ENCODE results near the gene RPL37.

Gene RPL37

DNA sequence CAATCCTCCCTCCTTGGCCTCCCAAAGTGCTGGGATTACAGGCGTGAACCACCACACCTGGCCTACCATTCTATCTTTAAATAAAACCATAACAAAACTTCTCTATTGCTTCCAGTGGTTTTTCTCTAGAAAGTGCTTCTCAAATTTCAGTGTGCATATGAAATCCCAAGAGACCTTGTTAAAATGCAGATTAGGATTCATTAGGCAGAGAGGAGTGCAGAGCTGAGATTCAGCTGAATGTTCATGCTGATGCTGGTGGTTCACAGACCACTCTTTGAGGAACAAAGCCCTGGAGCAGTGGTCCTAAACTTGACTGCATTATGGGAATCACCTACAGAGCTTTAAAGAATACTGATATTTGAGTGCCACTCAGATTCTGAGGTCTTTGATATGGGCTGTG is 34.4 kb upstream of the RPL37 start:
- no peak for TF ChIP-seq CTCF (IDR thresholded peaks at IDR 0.05)

GRCh38 chr5:40866844-40867243 is 31.8 kb upstream of the RPL37 start:
- no peak for TF ChIP-seq CTCF (IDR thresholded peaks at IDR 0.05)

DNA sequence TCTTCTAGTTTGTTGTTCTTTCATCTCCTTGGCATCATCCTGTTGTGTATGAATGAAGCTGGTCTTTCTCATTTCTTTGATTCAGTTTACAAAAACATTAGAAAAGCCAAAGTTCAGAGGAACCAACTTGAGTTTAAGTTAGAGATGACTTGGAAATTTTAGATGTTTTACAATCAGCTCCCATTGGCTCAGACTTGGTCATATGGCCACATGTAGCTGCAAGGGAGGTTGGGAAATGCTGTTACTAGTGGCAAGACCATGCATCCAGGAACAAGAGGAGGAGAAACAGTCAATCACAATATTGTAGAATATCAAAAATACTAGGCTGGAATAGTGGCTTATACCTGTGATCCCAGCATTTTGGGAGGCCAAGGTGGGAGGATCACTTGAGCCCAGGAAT is 25.7 kb upstream of the RPL37 start:
- no peak for TF ChIP-seq CTCF (IDR thresholded peaks at IDR 0.05)

GRCh38 chr5:40853632-40854192 is 18.7 kb upstream of the RPL37 start:
- no peak for TF ChIP-seq CTCF (IDR thresholded peaks at IDR 0.05)

DNA sequence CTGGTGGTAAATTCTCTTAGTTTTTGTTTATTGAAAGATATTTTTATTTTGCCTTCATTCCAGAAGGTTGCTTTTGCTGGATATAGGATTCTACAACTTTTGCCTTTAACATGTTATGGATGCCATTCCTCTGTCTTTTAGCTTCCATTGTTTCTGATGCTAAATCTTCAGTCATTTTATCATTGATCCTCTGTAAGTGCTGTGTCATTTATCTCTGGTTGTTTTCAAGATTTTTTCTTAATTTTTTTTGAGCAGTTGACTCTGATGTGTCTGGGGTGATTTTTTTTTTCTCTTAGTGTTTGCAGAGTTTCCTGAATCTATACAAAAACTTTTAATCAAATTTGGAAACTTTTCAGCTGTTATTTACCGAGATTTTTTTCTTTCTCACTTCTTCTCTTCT is 12.5 kb upstream of the RPL37 start:
- no peak for TF ChIP-seq CTCF (IDR thresholded peaks at IDR 0.05)

GRCh38 chr5:40846371-40846770 is 11.3 kb upstream of the RPL37 start:
- TF ChIP-seq CTCF (IDR thresholded peaks at IDR 0.05) = no peak

GRCh38 chr5:40844565-40844964 is 9.5 kb upstream of the RPL37 start:
- no peak for TF ChIP-seq CTCF (IDR thresholded peaks at IDR 0.05)

DNA sequence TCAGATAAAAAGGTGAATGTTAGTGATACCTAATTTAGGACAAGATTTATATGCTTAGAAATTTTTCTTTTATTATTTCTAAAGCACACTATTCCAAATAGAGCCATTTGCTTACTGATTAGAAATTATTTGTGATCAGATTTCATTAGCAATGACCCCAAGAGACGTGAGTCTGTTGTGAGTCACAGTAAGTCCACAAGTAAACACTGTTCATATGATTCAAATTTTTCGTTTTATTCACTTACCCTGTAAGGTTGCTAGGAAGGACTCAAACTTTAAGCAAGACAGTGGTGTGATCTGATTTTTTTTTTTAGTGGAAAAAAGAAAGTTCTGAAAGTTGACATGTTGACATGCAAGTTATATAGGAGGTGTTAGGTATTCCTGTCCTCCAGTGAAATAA is 7.3 kb upstream of the RPL37 start:
- TF ChIP-seq CTCF (IDR thresholded peaks at IDR 0.05) = no peak

Measured in LNCAP (cell line).